IMR-90 (cell line): ENCODE measurements around the gene CFHR3. TPM values are rescaled to one million over a fixed set of nuclear protein-coding genes. Genes with fewer than 3 reads are reported as not detected.

Experiments
- ATAC-seq: fragments of 200-7000 bp; cut with Tn5 transposase; 2 replicates; pipeline ENCODE4 v1.9.1; 2020; ENCODE audit warnings: low read depth, mild to moderate bottlenecking, moderate library complexity
- BruUV-seq: library from RNA; stranded (reverse); fragments of 400-500 nt; replicated peaks from 2 replicates; lab custom pipeline; 2021; lab: Mats Ljungman, UMichigan
- CTCF ChIA-PET: fragments of 300-600 bp; formaldehyde crosslinking; extraction: SDS; loops from one replicate; lab custom pipeline; 2021; ENCODE audit warnings: antibody characterized with exemption; lab: Yijun Ruan, JAX
- POLR2A ChIA-PET: fragments of 300-600 bp; sonication (Branson Sonifier 250); formaldehyde crosslinking; loops from one replicate; lab custom pipeline; 2022; ENCODE audit warnings: antibody characterized with exemption; ENCODE audit not compliant: unreplicated experiment; lab: Charles Lee
- DNase-seq: peaks from one replicate; pipeline ENCODE4 v3.0.0; 2013
- H2AFZ ChIP-seq: replicated peaks from 2 replicates; pipeline ENCODE3; 2013; ENCODE audit warnings: low read length, mild to moderate bottlenecking; ENCODE audit not compliant: poor library complexity
- H2AK5ac ChIP-seq: 2 replicates; pipeline ENCODE4 v1.6.1; 2013; ENCODE audit warnings: low read depth, low read length, inconsistent platforms
- H2AK9ac ChIP-seq: replicated peaks from 2 replicates; pipeline ENCODE3; 2013; ENCODE audit warnings: mild to moderate bottlenecking, low read depth, low read length, moderate library complexity; ENCODE audit not compliant: poor library complexity
- H2BK120ac ChIP-seq: 2 replicates; pipeline ENCODE4 v1.6.1; 2013; ENCODE audit warnings: low read depth, low read length, inconsistent platforms
- H2BK15ac ChIP-seq: 3 replicates; pipeline ENCODE4 v1.6.1; 2013; ENCODE audit warnings: low read depth, low read length, inconsistent platforms
- H2BK20ac ChIP-seq: 2 replicates; pipeline ENCODE4 v1.6.1; 2013; ENCODE audit warnings: low read depth, mild to moderate bottlenecking, inconsistent platforms, low read length, moderate library complexity
- H2BK5ac ChIP-seq: 2 replicates; pipeline ENCODE4 v1.6.1; 2013; ENCODE audit warnings: mild to moderate bottlenecking, low read depth, low read length, inconsistent platforms; ENCODE audit not compliant: poor library complexity, severe bottlenecking
- H3K14ac ChIP-seq: replicated peaks from 2 replicates; pipeline ENCODE4 v1.6.1; 2013; ENCODE audit warnings: low read depth, low read length, inconsistent platforms
- H3K18ac ChIP-seq: 2 replicates; pipeline ENCODE4 v1.6.1; 2013; ENCODE audit warnings: low read depth, low read length, control low read depth
- H3K23ac ChIP-seq: 2 replicates; pipeline ENCODE4 v1.6.1; 2013; ENCODE audit warnings: low read depth, low read length, inconsistent platforms
- H3K27ac ChIP-seq: 2 replicates; pipeline ENCODE4 v1.5.1; 2013; ENCODE audit warnings: mild to moderate bottlenecking, control low read depth, low read length; ENCODE audit not compliant: insufficient read depth
- H3K27me3 ChIP-seq: 2 replicates; pipeline ENCODE4 v1.6.1; 2013; ENCODE audit warnings: low read length; ENCODE audit not compliant: control insufficient read depth, insufficient read depth
- H3K36me3 ChIP-seq: 2 replicates; pipeline ENCODE4 v1.6.1; 2013; ENCODE audit warnings: low read length, mixed read lengths; ENCODE audit not compliant: control insufficient read depth, insufficient read depth
- H3K4ac ChIP-seq: 2 replicates; pipeline ENCODE4 v1.6.1; 2013; ENCODE audit warnings: low read depth, low read length, inconsistent platforms
- H3K4me1 ChIP-seq: 2 replicates; pipeline ENCODE4 v1.6.1; 2013; ENCODE audit warnings: low read length, mixed read lengths; ENCODE audit not compliant: control insufficient read depth, insufficient read depth
- H3K4me2 ChIP-seq: 2 replicates; pipeline ENCODE4 v1.6.1; 2013; ENCODE audit warnings: low read depth, mild to moderate bottlenecking, control low read depth, low read length, moderate library complexity
- H3K4me3 ChIP-seq: 2 replicates; pipeline ENCODE4 v1.5.1; 2013; ENCODE audit warnings: low read depth, mild to moderate bottlenecking, control low read depth, low read length, moderate library complexity; ENCODE audit not compliant: insufficient read depth
- H3K56ac ChIP-seq: 2 replicates; pipeline ENCODE4 v1.6.1; 2013; ENCODE audit warnings: low read length, inconsistent platforms; ENCODE audit not compliant: insufficient read depth; ENCODE audit errors: extremely low read depth
- H3K79me1 ChIP-seq, 2 experiments: 2 replicates each; pipeline ENCODE4 v1.6.1; 2013; ENCODE audit warnings: low read length in 2 of 2, inconsistent platforms in 1 of 2, low read depth in 1 of 2
- H3K9ac ChIP-seq: 2 replicates; pipeline ENCODE4 v1.6.1; 2013; ENCODE audit warnings: low read depth, low read length, control low read depth
- H3K9me1 ChIP-seq: 2 replicates; pipeline ENCODE4 v1.6.1; 2013; ENCODE audit warnings: low read length, inconsistent platforms; ENCODE audit not compliant: insufficient read depth
- H3K9me3 ChIP-seq: 2 replicates; pipeline ENCODE4 v1.6.1; 2013; ENCODE audit warnings: low read length; ENCODE audit not compliant: control insufficient read depth, insufficient read depth
- H4K20me1 ChIP-seq: 2 replicates; pipeline ENCODE4 v1.6.1; 2013; ENCODE audit warnings: low read length, inconsistent platforms; ENCODE audit not compliant: insufficient read depth
- H4K5ac ChIP-seq: 2 replicates; pipeline ENCODE4 v1.6.1; 2013; ENCODE audit warnings: mild to moderate bottlenecking, low read depth, low read length, control low read depth
- H4K8ac ChIP-seq, 2 experiments: 2 replicates each; pipeline ENCODE4 v1.6.1; 2013; ENCODE audit warnings: low read depth in 2 of 2, low read length in 2 of 2, control low read depth in 1 of 2, inconsistent platforms in 1 of 2
- H4K91ac ChIP-seq: 2 replicates; pipeline ENCODE4 v1.6.1; 2013; ENCODE audit warnings: low read depth, low read length, inconsistent platforms; ENCODE audit not compliant: insufficient read depth
- BHLHE40 ChIP-seq: fragments of 150-350 bp; IDR thresholded peaks from 2 replicates; pipeline ENCODE4 v1.6.1; 2016; ENCODE audit warnings: mild to moderate bottlenecking, low read depth, low read length
- CEBPB ChIP-seq: IDR thresholded peaks from 2 replicates; pipeline ENCODE4 v1.6.1; 2012; ENCODE audit warnings: low read depth, low read length, improper control_type of control experiment
- CHD1 ChIP-seq: IDR thresholded peaks from 2 replicates; pipeline ENCODE4 v1.6.1; 2012; ENCODE audit warnings: low read depth, low read length, improper control_type of control experiment
- FOS ChIP-seq: fragments of 150-350 bp; IDR thresholded peaks from 2 replicates; pipeline ENCODE4 v1.6.1; 2016; ENCODE audit warnings: low read depth, low read length
- MAFK ChIP-seq: IDR thresholded peaks from 2 replicates; pipeline ENCODE4 v1.6.1; 2012; ENCODE audit warnings: low read depth, low read length, improper control_type of control experiment
- MAZ ChIP-seq: IDR thresholded peaks from 2 replicates; pipeline ENCODE4 v1.6.1; 2012; ENCODE audit warnings: low read depth, mild to moderate bottlenecking, low read length, improper control_type of control experiment, moderate library complexity, borderline replicate concordance
- NFE2L2 ChIP-seq: fragments of 150-350 bp; IDR thresholded peaks from 2 replicates; pipeline ENCODE4 v1.6.1; 2016; ENCODE audit warnings: low read depth, mild to moderate bottlenecking, low read length
- POLR2A ChIP-seq: IDR thresholded peaks from 2 replicates; pipeline ENCODE4 v1.6.1; 2012; ENCODE audit warnings: mild to moderate bottlenecking, low read depth, low read length
- RAD21 ChIP-seq: IDR thresholded peaks from 2 replicates; pipeline ENCODE4 v1.6.1; 2012; ENCODE audit warnings: low read length, improper control_type of control experiment
- RCOR1 ChIP-seq: IDR thresholded peaks from 2 replicates; pipeline ENCODE4 v1.6.1; 2012; ENCODE audit warnings: mild to moderate bottlenecking, low read length, improper control_type of control experiment; ENCODE audit not compliant: insufficient replicate concordance
- RFX5 ChIP-seq: IDR thresholded peaks from 2 replicates; pipeline ENCODE4 v1.8.0; 2012; ENCODE audit warnings: low read depth, mild to moderate bottlenecking, low read length, moderate library complexity
- SMC3 ChIP-seq: fragments of 150-350 bp; IDR thresholded peaks from 2 replicates; pipeline ENCODE4 v1.6.1; 2016; ENCODE audit warnings: low read depth, mild to moderate bottlenecking, antibody characterized with exemption, low read length, moderate library complexity
- WGBS, 2 experiments: methylation state at CpG; one replicate each; pipeline versions ENCODE4 v1.1.5 to v1.1.7; 2013; ENCODE audit warnings: missing lambda C conversion rate in 2 of 2; ENCODE audit not compliant: insufficient read length in 1 of 2; ENCODE audit errors: extremely low coverage in 2 of 2; 5-methylcytosine and 5-hydroxymethylcytosine counted together
- dilution Hi-C: fragments of 300-500 bp; cut with HindIII; formaldehyde crosslinking; loops from one replicate; pipeline ENCODE4 v1.14.3; 2018; ENCODE audit warnings: low sequenced_read_pairs; ENCODE audit not compliant: unreplicated experiment
- in situ Hi-C: fragments of 300-500 bp; cut with MboI; formaldehyde crosslinking; loops from 3 replicates; pipeline ENCODE4 v1.14.3; 2019; ENCODE audit warnings: low sequenced_read_pairs, inconsistent platforms, mixed read lengths
- intact Hi-C: fragments of 100-400 bp; cut with micrococcal nuclease; formaldehyde crosslinking; loops from 2 replicates; pipeline ENCODE4 v1.10.0; 2022
- polyA plus RNA-seq, 3 experiments: library from polyadenylated mRNA; depleted of rRNA; stranded (reverse); fragments of >200 nt; gene quantifications; 2 replicates each; pipeline ENCODE4 v1.2.3, GENCODE V29; 2012; ENCODE audit warnings: low replicate concordance in 1 of 3
- total RNA-seq: library from RNA; depleted of rRNA; stranded (reverse); fragments of >200 nt; gene quantifications from 2 replicates; pipeline ENCODE4 v1.2.3, GENCODE V29; 2012
- TF ChIP-seq, protein P1 (sequence below): fragments of 150-350 bp; IDR thresholded peaks from 2 replicates; pipeline ENCODE4 v1.6.1; 2016; ENCODE audit warnings: low read depth, mild to moderate bottlenecking, low read length, moderate library complexity, borderline replicate concordance
- TF ChIP-seq, protein P2 (sequence below): conservative IDR thresholded peaks from 2 replicates; pipeline ENCODE4 v1.5.1; 2012; ENCODE audit warnings: mild to moderate bottlenecking, low read depth, low read length, improper control_type of control experiment
- TF ChIP-seq, protein P3 (sequence below): fragments of 150-350 bp; IDR thresholded peaks from 2 replicates; pipeline ENCODE4 v1.6.1; 2017; ENCODE audit warnings: mild to moderate bottlenecking, antibody characterized with exemption, low read length, low read depth

Gene CFHR3
- total and polyA plus RNA-seq, 2 of the 4 experiments (the other 2 are of a cell fraction), result not detected

DNA sequence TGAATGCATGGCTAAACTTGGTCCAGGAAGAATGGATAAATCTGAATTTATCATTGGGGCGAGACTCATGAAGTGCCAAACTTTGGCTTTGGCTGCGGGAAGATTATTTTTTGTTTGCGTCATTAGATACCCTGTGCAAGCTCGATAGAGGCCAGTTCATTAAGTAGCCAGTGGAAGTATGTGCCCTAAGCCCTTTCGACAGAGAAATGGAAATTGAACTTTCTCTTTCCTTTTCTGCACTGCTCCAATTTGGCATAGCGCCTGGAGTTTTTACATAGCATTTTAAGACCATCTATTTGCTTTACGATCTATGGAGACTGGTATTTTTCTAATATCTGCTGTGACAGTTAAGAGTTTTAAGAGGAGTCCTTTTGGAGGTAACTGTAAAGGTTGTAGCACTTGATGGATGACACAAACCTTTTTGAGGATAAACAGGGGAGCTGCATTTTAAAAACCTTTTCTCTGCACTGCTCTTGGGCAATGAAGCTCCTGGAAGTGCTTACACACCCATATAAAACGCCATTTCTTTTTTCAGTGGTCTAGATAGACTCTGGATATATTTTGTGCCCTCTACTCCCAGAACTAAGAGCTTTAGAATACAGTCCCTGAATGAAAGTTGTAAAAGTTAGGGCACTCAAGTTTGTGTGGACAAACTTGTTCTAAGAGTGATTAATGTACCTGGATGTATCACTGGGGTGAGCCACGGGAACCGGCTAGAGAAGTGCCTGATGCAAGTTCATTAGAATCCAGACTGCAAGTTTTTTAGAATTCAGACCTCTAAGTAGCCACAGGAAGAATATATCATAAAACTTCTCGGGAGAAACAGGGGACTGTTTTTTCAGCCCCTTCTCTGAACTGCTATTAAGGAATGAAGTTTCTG is 41.3 kb upstream of the CFHR3 start:
- Histone ChIP-seq H3K9me3 (no peaks in the 10 kb centered on the region), H2BK5ac (no peak overlapping the region), H3K4me2 (no peak overlapping the region), H4K91ac (no peak overlapping the region), H3K36me3 (no peaks in the 10 kb centered on the region), H3K9ac (no peak overlapping the region), H3K27me3 (no peaks in the 10 kb centered on the region), H3K4me3 (no peak overlapping the region), H2AK5ac (no peak overlapping the region), H3K4me1 (no peaks in the 10 kb centered on the region), H4K20me1 (no peaks in the 10 kb centered on the region), H4K5ac (no peak overlapping the region), H3K56ac (no peak overlapping the region), H2BK120ac (no peak overlapping the region), H2BK15ac (no peak overlapping the region), H3K79me1 (no peaks in the 10 kb centered on the region), H4K8ac (no peak overlapping the region), H2BK20ac (no peak overlapping the region), H3K18ac (no peak overlapping the region), H3K14ac (no peak overlapping the region), H2AK9ac (no peak overlapping the region), H3K23ac (no peak overlapping the region), H3K27ac (no peak overlapping the region), H3K4ac (no peak overlapping the region), H2AFZ (no peak overlapping the region), H3K9me1 (no peaks in the 10 kb centered on the region)
- dilution Hi-C loops, result no loop called here
- no TSS peak for BruUV-seq
- ChIA-PET CTCF (interaction anchor here (1.0 kb wide), 1 partner anchor 10 kb away, joined by 3 read pairs; no protein-coding TSS in a partner anchor), POLR2A (no interaction called here)
- in situ Hi-C loops, result no loop called here
- no peak for DNase-seq
- ATAC-seq, result no peak
- no CpG with 5 or more reads among the region's 11 CpGs for WGBS, 2 experiments
- intact Hi-C loops, result no loop called here
- TF ChIP-seq, protein P1, sequence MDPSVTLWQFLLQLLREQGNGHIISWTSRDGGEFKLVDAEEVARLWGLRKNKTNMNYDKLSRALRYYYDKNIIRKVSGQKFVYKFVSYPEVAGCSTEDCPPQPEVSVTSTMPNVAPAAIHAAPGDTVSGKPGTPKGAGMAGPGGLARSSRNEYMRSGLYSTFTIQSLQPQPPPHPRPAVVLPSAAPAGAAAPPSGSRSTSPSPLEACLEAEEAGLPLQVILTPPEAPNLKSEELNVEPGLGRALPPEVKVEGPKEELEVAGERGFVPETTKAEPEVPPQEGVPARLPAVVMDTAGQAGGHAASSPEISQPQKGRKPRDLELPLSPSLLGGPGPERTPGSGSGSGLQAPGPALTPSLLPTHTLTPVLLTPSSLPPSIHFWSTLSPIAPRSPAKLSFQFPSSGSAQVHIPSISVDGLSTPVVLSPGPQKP, result no peak
- TF ChIP-seq MAFK, result no peak
- no peak for TF ChIP-seq MAZ
- no peak for TF ChIP-seq CHD1
- no peak for TF ChIP-seq SMC3
- TF ChIP-seq BHLHE40, result no peak
- no peak for TF ChIP-seq RCOR1
- no peak for TF ChIP-seq CEBPB
- TF ChIP-seq RFX5, result no peak
- TF ChIP-seq, protein P2, sequence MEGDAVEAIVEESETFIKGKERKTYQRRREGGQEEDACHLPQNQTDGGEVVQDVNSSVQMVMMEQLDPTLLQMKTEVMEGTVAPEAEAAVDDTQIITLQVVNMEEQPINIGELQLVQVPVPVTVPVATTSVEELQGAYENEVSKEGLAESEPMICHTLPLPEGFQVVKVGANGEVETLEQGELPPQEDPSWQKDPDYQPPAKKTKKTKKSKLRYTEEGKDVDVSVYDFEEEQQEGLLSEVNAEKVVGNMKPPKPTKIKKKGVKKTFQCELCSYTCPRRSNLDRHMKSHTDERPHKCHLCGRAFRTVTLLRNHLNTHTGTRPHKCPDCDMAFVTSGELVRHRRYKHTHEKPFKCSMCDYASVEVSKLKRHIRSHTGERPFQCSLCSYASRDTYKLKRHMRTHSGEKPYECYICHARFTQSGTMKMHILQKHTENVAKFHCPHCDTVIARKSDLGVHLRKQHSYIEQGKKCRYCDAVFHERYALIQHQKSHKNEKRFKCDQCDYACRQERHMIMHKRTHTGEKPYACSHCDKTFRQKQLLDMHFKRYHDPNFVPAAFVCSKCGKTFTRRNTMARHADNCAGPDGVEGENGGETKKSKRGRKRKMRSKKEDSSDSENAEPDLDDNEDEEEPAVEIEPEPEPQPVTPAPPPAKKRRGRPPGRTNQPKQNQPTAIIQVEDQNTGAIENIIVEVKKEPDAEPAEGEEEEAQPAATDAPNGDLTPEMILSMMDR, result no peak
- no peak for TF ChIP-seq RAD21
- no peak for TF ChIP-seq POLR2A
- no peak for TF ChIP-seq FOS
- TF ChIP-seq, protein P3, sequence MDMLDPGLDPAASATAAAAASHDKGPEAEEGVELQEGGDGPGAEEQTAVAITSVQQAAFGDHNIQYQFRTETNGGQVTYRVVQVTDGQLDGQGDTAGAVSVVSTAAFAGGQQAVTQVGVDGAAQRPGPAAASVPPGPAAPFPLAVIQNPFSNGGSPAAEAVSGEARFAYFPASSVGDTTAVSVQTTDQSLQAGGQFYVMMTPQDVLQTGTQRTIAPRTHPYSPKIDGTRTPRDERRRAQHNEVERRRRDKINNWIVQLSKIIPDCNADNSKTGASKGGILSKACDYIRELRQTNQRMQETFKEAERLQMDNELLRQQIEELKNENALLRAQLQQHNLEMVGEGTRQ, result no peak
- no peak for TF ChIP-seq NFE2L2
